Activated T-cell treated with anti-CD3 and anti-CD28 coated beads, Interleukin-2, amount 50 U/mL, for 24 hours (primary cell): ENCODE results near the gene MMP8.
"Not testable (repeated sequence)": the region's sequence is repeated elsewhere in the genome, so short reads cannot be mapped to it uniquely, and the experiment has no call there.

Source experiments
- DNase-seq: peaks from one replicate; pipeline ENCODE4 v3.0.0-alpha.2; 2020
- H3K27ac Mint-ChIP-seq: 2 replicates; pipeline ENCODE4 v1.8.0; 2020; ENCODE audit warnings: mild to moderate bottlenecking, mixed read lengths
- H3K27me3 Mint-ChIP-seq: 2 replicates; pipeline ENCODE4 v1.8.0; 2020; ENCODE audit warnings: mixed read lengths
- H3K36me3 Mint-ChIP-seq: 2 replicates; pipeline ENCODE4 v1.8.0; 2020; ENCODE audit warnings: low read depth, mixed read lengths
- H3K4me1 Mint-ChIP-seq: 2 replicates; pipeline ENCODE4 v1.8.0; 2020; ENCODE audit warnings: low read depth, mixed read lengths
- H3K4me3 Mint-ChIP-seq: 2 replicates; pipeline ENCODE4 v1.8.0; 2020; ENCODE audit warnings: mild to moderate bottlenecking, moderate library complexity, mixed read lengths
- H3K9me3 Mint-ChIP-seq: 2 replicates; pipeline ENCODE4 v1.8.0; 2020; ENCODE audit warnings: mixed read lengths

Gene MMP8

DNA sequence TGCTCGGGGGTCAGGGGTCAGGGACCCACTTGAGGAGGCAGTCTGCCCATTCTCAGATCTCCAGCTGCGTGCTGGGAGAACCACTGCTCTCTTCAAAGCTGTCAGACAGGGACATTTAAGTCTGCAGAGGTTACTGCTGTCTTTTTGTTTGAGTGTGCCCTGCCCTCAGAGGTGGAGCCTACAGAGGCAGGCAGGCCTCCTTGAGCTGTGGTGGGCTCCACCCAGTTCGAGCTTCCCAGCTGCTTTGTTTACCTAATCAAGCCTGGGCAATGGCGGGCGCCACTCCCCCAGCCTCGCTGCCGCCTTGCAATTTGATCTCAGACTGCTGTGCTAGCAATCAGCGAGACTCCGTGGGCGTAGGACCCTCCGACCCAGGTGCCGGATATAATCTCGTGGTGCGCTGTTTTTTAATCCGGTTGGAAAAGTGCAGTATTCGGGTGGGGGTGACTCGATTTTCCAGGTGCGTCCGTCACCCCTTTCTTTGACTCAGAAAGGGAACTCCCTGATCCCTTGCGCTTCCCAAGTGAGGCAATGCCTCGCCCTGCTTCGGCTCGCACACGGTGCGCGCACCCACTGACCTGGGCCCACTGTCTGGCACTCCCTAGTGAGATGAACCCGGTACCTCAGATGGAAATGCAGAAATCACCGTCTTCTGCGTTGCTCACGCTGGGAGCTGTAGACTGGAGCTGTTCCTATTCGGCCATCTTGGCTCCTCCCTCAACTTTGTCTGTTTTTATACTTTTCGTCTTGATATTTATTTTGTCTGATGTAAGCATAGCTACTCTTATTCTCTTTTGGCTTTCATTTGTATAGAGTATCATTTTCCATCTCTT lies 22.2 kb upstream of the MMP8 start:
- H3K27me3 Mint-ChIP-seq: peaks cover 15% of the 10 kb centered on the region
- not testable (repeated sequence) for DNase-seq, H3K27ac Mint-ChIP-seq, H3K36me3 Mint-ChIP-seq, H3K9me3 Mint-ChIP-seq, H3K4me3 Mint-ChIP-seq, H3K4me1 Mint-ChIP-seq

DNA sequence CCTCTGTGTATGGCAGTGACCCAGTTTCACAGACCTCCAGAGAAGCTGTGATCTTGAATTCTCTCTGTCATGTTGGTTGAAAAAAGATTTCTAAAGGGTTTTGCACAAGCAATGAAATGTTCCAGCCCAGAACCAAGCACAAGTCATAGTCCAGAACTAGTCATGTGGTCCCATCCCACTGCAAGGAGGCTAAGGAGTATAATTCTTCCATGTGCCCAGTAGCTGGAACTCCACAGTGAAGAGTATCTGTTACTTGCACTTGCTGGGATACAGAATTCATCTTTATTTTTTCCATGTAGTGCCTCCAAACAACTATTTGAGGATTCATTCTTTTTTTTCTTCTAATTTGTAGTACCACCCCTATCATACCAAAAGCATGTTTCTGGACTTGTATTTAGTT lies 9.9 kb upstream of the MMP8 start:
- Mint-ChIP-seq H3K4me1 (no peaks in the 10 kb centered on the region), H3K4me3 (no peak overlapping the region), H3K9me3 (no peaks in the 10 kb centered on the region), H3K36me3 (no peaks in the 10 kb centered on the region), H3K27me3 (peaks cover 23% of the 10 kb centered on the region), H3K27ac (no peak overlapping the region)
- no peak for DNase-seq

DNA sequence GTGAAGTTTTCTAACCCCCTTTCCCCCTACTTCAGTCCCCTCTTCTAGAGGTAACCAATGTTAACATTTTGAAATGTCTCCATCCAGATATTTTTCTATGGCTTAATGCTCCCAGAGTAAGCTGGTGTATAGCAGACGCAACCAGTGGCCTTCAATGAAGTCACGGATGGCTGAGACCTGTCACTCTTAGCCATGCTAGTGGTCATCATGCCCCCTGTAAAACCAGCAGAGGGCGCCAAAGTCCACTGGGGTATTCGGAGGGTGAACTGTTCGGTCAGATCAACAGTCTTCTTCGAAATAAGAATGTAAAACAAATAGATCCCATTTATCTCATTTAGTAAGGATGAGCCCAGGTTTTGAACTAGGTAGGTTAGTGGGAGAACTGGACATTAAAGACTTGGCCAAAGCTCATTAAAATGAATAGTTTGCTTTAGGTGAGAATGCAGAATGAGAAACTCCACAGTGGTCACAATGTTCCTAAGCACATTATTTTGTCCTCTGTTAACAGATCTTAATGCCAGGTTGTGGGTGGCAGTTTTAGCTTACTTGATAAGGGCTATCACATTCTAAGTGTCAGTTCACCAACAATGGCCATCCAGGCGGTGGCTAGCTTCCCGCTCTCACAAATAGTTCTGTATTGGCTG lies 8.6 kb upstream of the MMP8 start:
- Mint-ChIP-seq H3K27me3 (peaks cover 20% of the 10 kb centered on the region), H3K36me3 (no peaks in the 10 kb centered on the region), H3K4me3 (no peak overlapping the region), H3K27ac (no peak overlapping the region), H3K4me1 (no peaks in the 10 kb centered on the region), H3K9me3 (no peaks in the 10 kb centered on the region)
- peak; percentile 36 for DNase-seq

DNA sequence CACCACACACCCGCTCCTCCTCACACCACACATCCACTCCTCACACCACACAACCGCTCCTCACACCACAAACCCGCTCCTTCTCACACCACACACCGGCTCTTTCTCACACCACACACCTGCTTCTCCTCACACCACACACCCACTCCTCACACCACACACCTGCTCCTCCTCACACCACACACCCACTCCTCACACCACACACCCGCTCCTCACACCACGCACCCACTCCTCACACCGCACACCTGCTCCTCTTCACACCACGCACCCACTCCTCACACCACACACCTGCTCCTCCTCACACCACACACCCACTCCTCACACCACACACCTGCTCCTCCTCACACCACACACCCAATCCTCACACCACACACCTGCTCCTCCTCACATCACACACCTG lies 6.2 kb upstream of the MMP8 start:
- not testable (repeated sequence) for H3K9me3 Mint-ChIP-seq, H3K36me3 Mint-ChIP-seq, H3K27ac Mint-ChIP-seq, H3K4me1 Mint-ChIP-seq, H3K4me3 Mint-ChIP-seq, DNase-seq
- peaks cover 15% of the 10 kb centered on the region for H3K27me3 Mint-ChIP-seq

DNA sequence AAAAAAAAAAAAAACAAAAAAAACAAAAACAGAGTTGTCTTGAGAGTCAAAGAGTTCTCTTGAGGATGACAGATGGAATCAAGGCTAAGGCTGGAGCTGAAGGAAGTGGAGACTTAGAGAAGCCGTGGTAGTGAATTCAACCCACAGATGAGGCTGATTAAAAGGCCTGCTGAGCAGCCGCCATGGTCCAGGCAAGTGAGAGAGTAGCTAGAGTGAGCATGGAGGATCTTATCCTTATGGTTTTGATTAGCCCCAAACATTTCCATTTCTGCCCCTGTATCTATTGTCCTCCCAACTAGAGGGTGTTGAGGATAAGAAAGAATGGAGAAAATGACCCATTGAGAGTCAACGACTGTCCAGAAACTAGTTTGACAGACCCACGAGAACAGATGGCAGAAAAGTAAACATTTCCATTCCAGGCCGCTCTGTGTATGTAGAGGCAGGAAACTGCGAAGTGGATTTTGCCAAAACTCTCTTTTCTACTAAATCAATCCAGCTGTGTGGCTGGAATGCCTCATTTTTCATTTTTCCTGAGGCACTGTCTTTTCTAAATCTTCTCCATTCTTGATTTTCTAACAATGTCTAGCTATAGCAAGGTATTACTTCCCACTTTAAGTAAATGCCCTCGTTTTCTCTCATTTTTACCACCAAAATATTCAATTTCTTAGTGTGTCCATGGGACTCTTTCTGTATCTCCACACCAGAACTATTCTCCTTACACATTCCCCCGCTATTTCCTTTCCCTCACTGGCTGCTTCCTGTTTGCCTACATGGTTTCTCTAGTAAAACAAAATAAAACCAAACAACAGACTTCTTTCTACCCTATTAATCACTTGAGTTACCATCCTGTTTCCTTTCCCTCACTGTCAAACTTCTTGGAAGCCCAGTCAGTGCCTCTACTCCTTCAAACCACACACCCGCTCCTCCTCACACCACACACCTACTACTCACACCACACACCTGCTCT lies 5.4 kb upstream of the MMP8 start:
- Mint-ChIP-seq H3K9me3 (no peaks in the 10 kb centered on the region), H3K4me1 (no peaks in the 10 kb centered on the region), H3K4me3 (no peak overlapping the region), H3K27ac (no peak overlapping the region), H3K36me3 (no peaks in the 10 kb centered on the region), H3K27me3 (peaks cover 12% of the 10 kb centered on the region)
- DNase-seq: no peak

DNA sequence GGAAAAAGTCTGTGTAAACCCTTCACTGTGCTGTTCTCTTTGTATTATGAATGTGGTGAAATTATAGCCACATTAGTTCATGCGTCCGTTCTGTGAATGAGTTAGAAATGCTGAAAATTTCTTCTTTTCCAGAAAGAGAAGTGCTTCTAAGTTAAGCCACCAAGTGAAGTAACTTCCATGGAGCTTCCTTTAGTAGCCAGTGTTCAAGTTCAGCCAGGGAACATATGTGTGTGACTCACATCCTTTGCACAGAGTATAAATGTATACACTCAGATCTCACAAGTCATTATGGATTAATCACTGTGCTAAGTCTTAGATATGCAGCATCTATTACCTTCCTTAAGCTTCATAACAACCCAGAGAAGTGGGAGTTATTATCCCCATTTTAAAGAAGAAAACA lies 3.1 kb upstream of the MMP8 start:
- no peak overlapping the region for H3K4me3 Mint-ChIP-seq
- no peaks in the 10 kb centered on the region for H3K4me1 Mint-ChIP-seq
- no peak for DNase-seq
- H3K27ac Mint-ChIP-seq: no peak overlapping the region
- no peaks in the 10 kb centered on the region for H3K9me3 Mint-ChIP-seq
- no peaks in the 10 kb centered on the region for H3K27me3 Mint-ChIP-seq
- H3K36me3 Mint-ChIP-seq: no peaks in the 10 kb centered on the region

DNA sequence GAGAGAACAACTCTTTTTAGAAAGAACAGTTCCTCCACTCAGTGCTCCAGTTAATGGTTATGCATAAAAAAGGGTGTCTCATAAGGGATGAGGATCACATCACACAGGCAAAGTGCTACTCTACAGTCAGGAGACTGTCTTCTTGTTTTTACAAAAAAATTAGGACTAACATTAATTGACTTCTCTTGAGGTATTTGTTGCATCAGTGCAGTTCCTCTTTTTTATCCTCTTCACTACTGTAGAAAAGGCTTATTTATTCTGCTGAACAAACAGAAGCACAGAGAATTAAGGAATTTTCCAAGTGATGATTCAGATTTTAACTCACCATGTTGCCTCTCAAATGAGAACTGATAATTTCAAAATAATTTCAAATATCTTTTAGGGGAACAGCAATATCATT lies 1.9 kb downstream of the MMP8 start:
- no peaks in the 10 kb centered on the region for H3K4me1 Mint-ChIP-seq
- no peak overlapping the region for H3K27ac Mint-ChIP-seq
- H3K9me3 Mint-ChIP-seq: no peaks in the 10 kb centered on the region
- no peak overlapping the region for H3K4me3 Mint-ChIP-seq
- H3K27me3 Mint-ChIP-seq: peaks cover 15% of the 10 kb centered on the region
- DNase-seq: no peak
- no peaks in the 10 kb centered on the region for H3K36me3 Mint-ChIP-seq

DNA sequence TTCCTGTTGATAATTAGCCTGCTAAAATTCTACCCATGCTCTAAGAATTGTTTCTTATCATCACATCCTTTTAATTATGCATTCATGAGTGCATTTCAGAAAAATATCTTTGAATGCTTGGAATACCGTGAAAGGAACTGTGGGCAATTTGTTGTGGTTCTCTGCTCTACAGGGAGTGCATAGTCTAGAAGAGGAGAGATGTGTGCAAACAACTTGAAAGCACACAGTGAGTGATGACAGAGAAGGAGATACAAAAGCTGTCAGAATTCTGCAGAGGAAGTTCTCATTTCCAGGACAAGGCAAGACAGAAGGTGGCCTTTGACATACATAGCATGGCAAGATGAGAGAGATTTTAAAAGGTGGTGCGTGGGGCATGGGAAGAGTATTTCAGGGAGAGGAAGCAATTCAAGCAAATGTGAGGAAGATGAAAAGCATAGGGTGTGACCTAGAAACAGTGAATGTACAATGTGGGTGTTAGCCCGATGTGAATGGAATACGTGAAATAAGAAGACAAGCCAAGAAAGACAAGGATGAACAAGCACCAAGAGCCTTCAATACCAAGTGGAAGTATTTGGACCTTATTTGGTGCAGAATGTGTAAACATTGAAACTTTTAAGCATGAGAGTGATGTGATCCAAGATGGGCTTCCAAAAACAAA lies 5.0 kb downstream of the MMP8 start:
- H3K27me3 Mint-ChIP-seq: peaks cover 21% of the 10 kb centered on the region
- no peak overlapping the region for H3K4me3 Mint-ChIP-seq
- no peaks in the 10 kb centered on the region for H3K9me3 Mint-ChIP-seq
- no peak overlapping the region for H3K27ac Mint-ChIP-seq
- DNase-seq: no peak
- no peaks in the 10 kb centered on the region for H3K4me1 Mint-ChIP-seq
- no peaks in the 10 kb centered on the region for H3K36me3 Mint-ChIP-seq

DNA sequence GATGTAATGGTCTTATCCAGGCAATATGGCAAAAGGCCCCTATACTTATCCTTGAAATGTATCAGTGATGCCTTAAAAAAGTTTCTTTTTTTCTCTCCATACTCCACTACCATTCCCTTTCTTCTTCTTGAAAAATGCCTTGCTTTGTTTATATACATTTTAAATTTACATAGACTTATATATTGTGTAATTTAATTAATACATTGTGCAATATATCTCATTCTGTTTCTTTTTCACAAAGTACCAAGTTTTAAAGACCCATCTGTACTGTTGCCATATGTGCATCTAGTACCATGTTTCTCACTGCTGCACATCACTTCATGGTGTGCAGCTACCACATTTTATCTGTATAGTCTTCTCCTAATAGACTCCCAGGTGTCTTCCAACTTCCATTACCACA lies 7.5 kb downstream of the MMP8 start:
- peaks cover 30% of the 10 kb centered on the region for H3K27me3 Mint-ChIP-seq
- no peaks in the 10 kb centered on the region for H3K36me3 Mint-ChIP-seq
- H3K4me1 Mint-ChIP-seq: no peaks in the 10 kb centered on the region
- no peak for DNase-seq
- no peak overlapping the region for H3K27ac Mint-ChIP-seq
- H3K4me3 Mint-ChIP-seq: no peak overlapping the region
- H3K9me3 Mint-ChIP-seq: no peaks in the 10 kb centered on the region

DNA sequence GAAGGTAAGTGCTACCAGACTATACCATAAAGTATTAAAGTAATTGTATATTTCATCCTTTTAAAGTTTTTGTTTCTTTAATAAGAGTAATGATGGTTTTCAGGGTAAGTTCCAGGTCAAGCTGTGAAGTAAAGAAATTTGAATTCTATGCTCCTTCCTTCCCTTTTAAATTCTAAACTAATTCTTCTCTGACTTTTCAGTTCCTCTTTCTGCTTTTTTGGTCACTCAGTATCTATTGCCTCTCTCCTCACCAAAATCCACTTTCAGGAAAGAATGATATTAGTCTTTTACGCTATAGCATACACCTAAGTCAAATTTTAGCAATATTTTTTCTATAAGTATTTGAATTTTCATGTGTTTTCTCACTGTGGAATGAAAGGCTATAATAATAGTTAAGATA lies 8.2 kb downstream of the MMP8 start:
- Mint-ChIP-seq H3K4me1 (no peaks in the 10 kb centered on the region), H3K4me3 (no peak overlapping the region), H3K9me3 (no peaks in the 10 kb centered on the region), H3K27ac (no peak overlapping the region), H3K36me3 (no peaks in the 10 kb centered on the region), H3K27me3 (peaks cover 34% of the 10 kb centered on the region)
- no peak for DNase-seq

DNA sequence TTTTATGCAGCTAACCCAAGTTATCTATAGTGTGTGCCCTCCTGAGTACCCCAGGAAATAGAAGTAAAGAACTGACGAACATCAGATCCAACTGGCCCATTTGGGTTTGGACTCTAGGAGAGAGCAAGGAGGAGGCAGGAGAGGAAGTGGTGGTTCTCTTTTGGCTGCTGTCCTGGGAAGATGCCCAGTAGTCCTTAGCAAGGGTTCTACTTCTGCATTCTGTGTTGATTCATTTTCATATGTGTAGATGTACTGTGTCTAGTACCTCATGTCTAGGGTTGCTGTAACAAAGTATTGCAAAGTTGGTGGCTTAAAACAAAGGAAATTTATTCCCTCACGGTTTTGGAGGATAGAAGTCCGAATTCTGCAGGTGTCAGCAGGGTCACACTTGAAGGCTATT lies 12.6 kb downstream of the MMP8 start:
- H3K4me1 Mint-ChIP-seq: no peaks in the 10 kb centered on the region
- H3K4me3 Mint-ChIP-seq: no peak overlapping the region
- no peaks in the 10 kb centered on the region for H3K36me3 Mint-ChIP-seq
- no peak for DNase-seq
- H3K27me3 Mint-ChIP-seq: peaks cover 21% of the 10 kb centered on the region
- H3K27ac Mint-ChIP-seq: no peak overlapping the region
- H3K9me3 Mint-ChIP-seq: no peaks in the 10 kb centered on the region

DNA sequence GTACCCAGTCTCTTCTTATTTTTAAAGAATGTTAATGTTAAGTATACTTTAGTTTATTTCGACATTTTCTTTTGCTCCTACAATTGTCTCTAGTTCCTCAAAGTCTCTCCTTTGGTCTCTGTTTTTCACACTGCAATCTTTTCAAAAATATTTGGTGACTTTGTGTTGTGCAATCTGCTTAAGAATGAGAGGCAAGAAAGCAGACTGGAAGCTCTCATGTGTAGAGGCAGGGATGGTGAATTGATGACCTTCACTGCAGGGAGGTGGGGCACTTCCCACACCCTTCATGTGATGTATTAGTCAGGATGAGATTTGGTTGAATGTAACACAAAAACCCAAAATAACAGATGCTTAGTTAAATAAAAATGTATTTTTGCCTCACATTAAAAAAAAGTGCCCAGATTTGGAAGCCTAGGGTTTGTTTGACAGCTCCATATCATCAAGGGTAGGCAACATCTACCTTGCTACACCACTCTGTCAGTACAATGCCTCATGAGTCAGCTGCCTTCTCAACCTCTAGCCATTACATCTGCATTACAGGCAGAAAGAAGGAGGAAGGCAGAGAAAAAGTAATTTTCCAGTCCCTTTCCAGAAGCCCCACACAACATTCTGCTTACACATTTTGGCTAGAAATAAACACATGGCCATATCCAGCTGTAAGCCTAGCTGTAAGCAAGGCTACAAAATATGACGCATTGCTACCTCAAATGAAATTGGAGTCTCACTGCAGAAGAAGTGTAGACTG lies 15.4 kb downstream of the MMP8 start:
- no peak for DNase-seq
- no peaks in the 10 kb centered on the region for H3K9me3 Mint-ChIP-seq

DNA sequence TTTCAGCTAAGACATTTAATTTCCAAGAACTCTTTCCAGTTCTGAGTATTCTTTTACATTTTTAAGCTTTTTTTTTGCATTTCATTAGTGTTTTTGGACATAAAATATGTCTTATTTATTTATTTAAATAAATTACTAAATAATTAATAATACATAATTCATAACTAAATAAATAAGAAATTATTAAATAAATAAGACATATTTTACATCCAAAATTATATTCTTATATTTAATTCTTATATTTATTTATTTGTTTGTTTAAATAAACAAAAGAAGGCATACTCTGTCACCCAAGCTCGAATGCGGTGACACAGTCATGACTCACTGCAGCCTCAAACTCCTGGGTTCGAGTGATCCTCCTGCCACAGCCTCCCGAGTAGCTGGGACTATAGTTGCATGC lies 16.1 kb downstream of the MMP8 start:
- H3K36me3 Mint-ChIP-seq: no peaks in the 10 kb centered on the region
- H3K27me3 Mint-ChIP-seq: peaks cover 19% of the 10 kb centered on the region
- no peaks in the 10 kb centered on the region for H3K9me3 Mint-ChIP-seq
- H3K4me1 Mint-ChIP-seq: peaks cover 2% of the 10 kb centered on the region
- no peak overlapping the region for H3K4me3 Mint-ChIP-seq
- DNase-seq: no peak
- no peak overlapping the region for H3K27ac Mint-ChIP-seq

More for the DNA sequence above, 15.4 kb downstream of the MMP8 start:
- H3K27me3 Mint-ChIP-seq: peaks cover 19% of the 10 kb centered on the region
- no peaks in the 10 kb centered on the region for H3K36me3 Mint-ChIP-seq
- H3K4me3 Mint-ChIP-seq: no peak overlapping the region
- H3K27ac Mint-ChIP-seq: no peak overlapping the region
- no peaks in the 10 kb centered on the region for H3K4me1 Mint-ChIP-seq

DNA sequence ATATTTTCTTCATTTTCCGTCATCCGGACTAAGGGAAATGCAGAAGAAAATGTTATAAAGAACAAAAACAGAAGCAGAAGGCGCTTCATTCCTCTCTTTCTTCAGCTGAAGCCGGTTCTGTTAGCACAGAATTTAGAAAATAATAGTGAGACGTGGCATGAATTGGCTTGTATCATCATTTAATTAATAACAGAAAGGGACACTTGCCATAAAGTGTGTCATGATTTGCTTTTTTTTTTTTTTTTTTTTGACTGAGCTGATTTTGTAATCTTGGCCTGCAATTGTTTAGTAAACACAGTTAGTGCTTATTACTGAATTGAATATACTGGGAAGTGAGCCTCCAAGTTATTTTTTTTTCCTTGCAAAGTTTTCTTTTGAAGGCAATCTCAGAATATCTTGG lies 19.1 kb downstream of the MMP8 start, which contains the start of gene MMP27:
Gene MMP27 (minus strand): TSS at position 144 of the 400 bp plus-strand sequence. CDS start 55 bp downstream, at position 89.
- Mint-ChIP-seq H3K9me3 (no peaks in the 10 kb centered on the region), H3K27me3 (peaks cover 6% of the 10 kb centered on the region), H3K4me3 (no peak within 1 kb of the TSS), H3K36me3 (no peaks in the 10 kb centered on the region), H3K27ac (no peak within 1 kb of the TSS), H3K4me1 (peaks cover 2% of the 10 kb centered on the region)
- no peak for DNase-seq
